Osteoblast (primary cell): ENCODE measurements around the gene MS4A15. TPM values are rescaled to one million over a fixed set of nuclear protein-coding genes. Genes with fewer than 3 reads are reported as not detected.
A peak's percentile ranks its signal among the peaks of the same experiment; 100 is the strongest.

Experiments used
- DNase-seq: peaks from one replicate; pipeline ENCODE4 v3.0.0; 2011; ENCODE audit warnings: low spot score, mixed read lengths; ENCODE audit not compliant: insufficient read length; ENCODE audit errors: missing footprints
- H2AFZ ChIP-seq: 2 replicates; pipeline ENCODE4 v1.6.0; 2011; ENCODE audit warnings: mild to moderate bottlenecking, low read length
- H3K27ac ChIP-seq: 2 replicates; pipeline ENCODE4 v1.5.1; 2011; ENCODE audit warnings: mild to moderate bottlenecking, low read depth, low read length, moderate library complexity
- H3K27me3 ChIP-seq: 2 replicates; pipeline ENCODE4 v1.6.0; 2012; ENCODE audit warnings: mild to moderate bottlenecking, control low read depth, inconsistent platforms, low read length, moderate library complexity; ENCODE audit not compliant: insufficient read depth
- H3K36me3 ChIP-seq: 2 replicates; pipeline ENCODE4 v1.5.1; 2011; ENCODE audit warnings: mild to moderate bottlenecking, low read length, control low read depth, moderate library complexity; ENCODE audit not compliant: insufficient read depth
- H3K4me1 ChIP-seq: 2 replicates; pipeline ENCODE4 v1.5.1; 2011; ENCODE audit warnings: mild to moderate bottlenecking, low read length, control low read depth, moderate library complexity; ENCODE audit not compliant: insufficient read depth
- H3K4me2 ChIP-seq: 2 replicates; pipeline ENCODE4 v1.6.0; 2011; ENCODE audit warnings: mild to moderate bottlenecking, low read length; ENCODE audit not compliant: insufficient read depth
- H3K4me3 ChIP-seq: fragments of 200-600 bp; sonication (generic); 3 replicates; pipeline ENCODE4 v1.5.1; 2012; ENCODE audit warnings: mild to moderate bottlenecking, low read length, inconsistent platforms; ENCODE audit not compliant: insufficient read depth
- H3K79me2 ChIP-seq: 2 replicates; pipeline ENCODE4 v1.6.0; 2012; ENCODE audit warnings: mild to moderate bottlenecking, low read length, control low read depth, inconsistent platforms; ENCODE audit not compliant: insufficient read depth
- H3K9me3 ChIP-seq: 2 replicates; pipeline ENCODE4 v1.5.1; 2011; ENCODE audit warnings: low read depth, low read length, control low read depth
- H4K20me1 ChIP-seq: 2 replicates; pipeline ENCODE4 v1.6.0; 2012; ENCODE audit warnings: mild to moderate bottlenecking, low read length, control low read depth; ENCODE audit not compliant: insufficient read depth
- CTCF ChIP-seq: IDR thresholded peaks from 2 replicates; pipeline ENCODE4 v1.5.1; 2011; ENCODE audit warnings: mild to moderate bottlenecking, low read depth, low read length, moderate library complexity; ENCODE audit errors: extremely low read depth
- total RNA-seq: library from RNA; depleted of rRNA; stranded (reverse); fragments of >200 nt; gene quantifications from 2 replicates; pipeline ENCODE4 v1.2.3, GENCODE V29; 2012

Gene MS4A15
- total RNA-seq, 1 donor, result not detected

- peak; percentile 35 for DNase-seq
- Histone ChIP-seq H3K79me2 (no peaks in the 10 kb centered on the region), H2AFZ (no peak overlapping the region), H3K4me1 (no peaks in the 10 kb centered on the region), H3K9me3 (no peaks in the 10 kb centered on the region), H3K36me3 (no peaks in the 10 kb centered on the region), H3K4me2 (no peak overlapping the region), H4K20me1 (no peaks in the 10 kb centered on the region), H3K27ac (no peak overlapping the region), H3K27me3 (no peaks in the 10 kb centered on the region), H3K4me3 (no peak overlapping the region)
- TF ChIP-seq CTCF, result no peak
Observed at GRCh38 chr11:60809691-60810090, 53.0 kb downstream of the MS4A15 start.

- Histone ChIP-seq H2AFZ (no peak overlapping the region), H3K27ac (no peak overlapping the region), H3K9me3 (no peaks in the 10 kb centered on the region), H3K4me1 (no peaks in the 10 kb centered on the region), H3K79me2 (no peaks in the 10 kb centered on the region), H3K4me2 (no peak overlapping the region), H3K27me3 (no peaks in the 10 kb centered on the region), H4K20me1 (no peaks in the 10 kb centered on the region), H3K36me3 (no peaks in the 10 kb centered on the region), H3K4me3 (no peak overlapping the region)
- DNase-seq, result peak; percentile 61
- TF ChIP-seq CTCF, result no peak
Observed at GRCh38 chr11:60810151-60810550, 53.5 kb downstream of the MS4A15 start.

DNA sequence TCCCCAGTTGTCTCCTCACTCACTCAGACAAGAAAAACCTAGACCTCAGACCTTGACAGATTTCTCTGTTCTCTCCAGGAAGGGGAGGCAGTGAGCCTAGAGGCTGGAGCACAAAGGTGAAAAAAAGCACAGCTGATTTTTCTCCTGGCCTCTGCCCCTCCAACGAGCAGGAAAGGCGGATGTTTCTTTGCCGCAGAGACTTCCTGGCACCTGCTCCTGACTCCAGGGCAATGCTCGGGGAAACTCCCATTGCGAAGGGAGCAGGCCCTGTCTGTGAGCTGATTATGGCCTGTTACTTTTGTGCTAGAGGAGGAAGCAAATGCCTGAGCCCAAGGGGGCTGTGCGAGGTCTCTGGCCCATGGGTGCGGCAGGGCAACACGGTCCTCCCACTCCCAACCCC, 53.9 kb downstream of the MS4A15 start:
- no peak overlapping the region for H3K27ac ChIP-seq

DNA sequence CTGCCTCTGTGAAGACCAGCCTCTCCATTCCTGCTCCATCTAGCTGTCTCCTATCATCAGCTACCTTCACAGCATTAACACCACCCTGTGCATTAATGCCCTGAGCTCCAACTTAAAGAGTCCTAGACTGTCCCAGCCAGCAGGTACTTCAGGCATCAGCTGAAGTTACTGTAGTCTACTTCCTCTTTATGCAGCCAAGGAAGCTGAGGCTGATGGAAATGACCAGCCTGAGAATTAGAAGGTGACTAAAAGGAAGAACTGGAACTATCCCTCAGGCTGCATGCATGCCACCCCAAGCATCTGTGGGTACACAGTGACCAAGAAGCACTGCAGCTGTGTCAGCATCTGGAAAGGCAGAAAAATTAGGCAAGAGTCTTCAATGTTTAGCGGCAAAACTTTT, 56.7 kb downstream of the MS4A15 start:
- no peak overlapping the region for H2AFZ ChIP-seq
- no peaks in the 10 kb centered on the region for H4K20me1 ChIP-seq
- no peak overlapping the region for H3K4me3 ChIP-seq
- H3K4me2 ChIP-seq, result no peak overlapping the region
- no peaks in the 10 kb centered on the region for H3K36me3 ChIP-seq
- DNase-seq, result peak; percentile 32
- no peaks in the 10 kb centered on the region for H3K79me2 ChIP-seq
- H3K4me1 ChIP-seq, result no peaks in the 10 kb centered on the region
- TF ChIP-seq CTCF, result no peak
- no peaks in the 10 kb centered on the region for H3K27me3 ChIP-seq
- no peak overlapping the region for H3K27ac ChIP-seq
- H3K9me3 ChIP-seq, result peaks cover 9% of the 10 kb centered on the region

More for the DNA sequence above, 53.9 kb downstream of the MS4A15 start:
- peak; percentile 51 for DNase-seq
- H2AFZ ChIP-seq, result no peak overlapping the region
- H4K20me1 ChIP-seq, result no peaks in the 10 kb centered on the region
- no peak overlapping the region for H3K4me3 ChIP-seq
- no peaks in the 10 kb centered on the region for H3K27me3 ChIP-seq
- no peaks in the 10 kb centered on the region for H3K4me1 ChIP-seq
- no peak overlapping the region for H3K4me2 ChIP-seq
- no peaks in the 10 kb centered on the region for H3K36me3 ChIP-seq
- H3K9me3 ChIP-seq, result no peaks in the 10 kb centered on the region
- no peaks in the 10 kb centered on the region for H3K79me2 ChIP-seq
- no peak for TF ChIP-seq CTCF
